NCI-H128 (cell line): Measurements from ENCODE around the gene ACAT2.
A peak's percentile ranks its signal among the peaks of the same experiment; 100 is the strongest.
"Not testable (repeated sequence)": the region's sequence is repeated elsewhere in the genome, so short reads cannot be mapped to it uniquely, and the experiment has no call there.

Source experiments
- DNase-seq: peaks from one replicate; lab custom pipeline; 2025; ENCODE audit not compliant: unreplicated experiment; lab: John Stamatoyannopoulos, UW

ACAT2 gene

DNA sequence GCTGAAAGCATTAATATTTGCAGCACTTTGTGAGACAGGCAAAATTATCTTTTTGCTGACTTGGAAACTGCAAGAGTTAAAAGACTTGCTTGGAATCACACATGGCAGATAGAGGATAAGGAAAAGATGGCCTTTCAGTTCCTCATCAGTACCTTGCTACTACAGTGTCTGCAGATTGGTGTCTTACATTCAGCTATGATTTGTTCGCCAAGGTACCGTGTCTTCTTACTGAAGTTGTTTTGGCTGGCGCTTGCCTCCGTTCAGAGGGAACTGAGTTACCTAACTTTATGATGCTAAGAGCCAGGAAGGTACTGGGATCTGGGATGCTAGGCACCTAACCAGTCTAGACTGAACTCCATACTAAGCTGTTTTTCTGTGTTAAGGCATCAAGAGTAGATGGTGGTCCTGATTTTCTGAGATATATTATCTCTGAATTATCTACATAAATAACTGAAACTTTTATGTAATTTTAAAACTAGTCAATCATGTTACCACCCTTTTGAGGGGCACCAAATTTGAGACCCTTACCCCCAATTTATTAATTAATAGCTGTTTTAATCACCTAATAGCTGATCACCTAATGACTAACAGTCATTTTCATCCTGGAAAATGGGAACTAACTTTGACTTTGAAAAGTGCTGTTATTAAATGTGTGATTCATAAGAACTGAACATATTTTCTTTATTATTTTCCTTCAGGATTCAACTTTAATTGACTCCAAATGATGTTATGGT lies 32.1 kb upstream of the ACAT2 start:
- no peak for DNase-seq

- no peak for DNase-seq
Observed at GRCh38 chr6:159730332-159730676, 31.5 kb upstream of the ACAT2 start.

DNA sequence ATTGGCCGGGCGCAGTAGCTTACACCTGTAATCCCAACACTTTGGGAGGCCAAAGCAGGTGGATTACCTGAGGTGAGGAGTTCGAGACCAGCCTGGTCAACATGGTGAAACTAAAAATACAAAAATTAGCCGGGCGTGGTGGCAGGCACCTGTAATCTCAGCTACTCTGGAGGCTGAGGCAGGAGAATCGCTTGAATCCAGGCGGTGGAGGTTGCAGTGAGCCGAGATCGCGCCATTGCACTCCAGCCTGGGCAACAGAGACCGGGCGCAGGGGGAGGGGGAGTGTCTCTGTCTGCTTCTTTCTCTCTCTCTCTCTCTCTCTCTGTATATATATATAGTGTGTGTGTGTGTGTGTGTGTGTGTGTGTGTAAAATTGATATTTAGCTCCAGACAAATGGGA lies 29.3 kb upstream of the ACAT2 start:
- not testable (repeated sequence) for DNase-seq

DNA sequence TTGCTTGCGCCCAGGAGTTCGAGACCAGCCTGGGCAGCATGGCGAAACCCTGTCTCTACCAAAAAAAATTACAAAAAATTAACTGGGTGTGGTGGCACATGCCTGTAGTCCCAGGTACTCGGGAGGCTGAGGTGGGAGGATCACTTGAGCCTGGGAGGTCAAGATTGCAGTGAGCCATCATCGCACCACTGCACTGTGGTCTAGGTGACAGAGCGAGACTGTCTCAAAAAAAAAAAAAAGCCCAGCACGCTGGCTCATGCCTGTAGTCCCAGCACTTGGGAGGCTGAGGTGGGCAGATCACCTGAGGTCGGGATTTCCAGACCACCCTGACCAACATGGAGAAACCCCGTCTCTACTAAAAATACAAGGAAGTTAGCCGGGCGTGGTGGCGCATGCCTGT lies 28.4 kb upstream of the ACAT2 start:
- not testable (repeated sequence) for DNase-seq

GRCh38 chr6:159736908-159737307 lies 24.9 kb upstream of the ACAT2 start:
- no peak for DNase-seq

DNA sequence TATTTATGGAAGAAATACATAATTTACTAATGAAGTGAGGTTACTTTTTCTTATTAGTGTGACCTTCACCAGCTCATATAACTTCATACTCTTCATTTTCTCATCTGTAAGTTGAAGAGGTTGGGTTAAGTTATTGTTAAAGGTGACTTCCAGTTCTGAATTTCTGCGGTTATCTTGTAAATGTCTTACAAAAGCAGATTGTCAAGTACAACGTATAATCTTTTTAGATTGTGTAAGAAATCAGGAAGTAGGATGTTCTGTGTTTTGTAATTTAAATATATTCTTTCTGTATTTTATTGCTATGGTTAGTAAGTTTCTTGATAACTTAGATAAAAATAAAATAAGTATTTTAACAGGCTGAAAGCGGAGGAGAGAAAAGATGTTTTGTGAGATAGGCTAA lies 22.5 kb upstream of the ACAT2 start:
- DNase-seq = no peak

- no peak for DNase-seq
Observed at GRCh38 chr6:159742165-159742564, 19.7 kb upstream of the ACAT2 start.

DNA sequence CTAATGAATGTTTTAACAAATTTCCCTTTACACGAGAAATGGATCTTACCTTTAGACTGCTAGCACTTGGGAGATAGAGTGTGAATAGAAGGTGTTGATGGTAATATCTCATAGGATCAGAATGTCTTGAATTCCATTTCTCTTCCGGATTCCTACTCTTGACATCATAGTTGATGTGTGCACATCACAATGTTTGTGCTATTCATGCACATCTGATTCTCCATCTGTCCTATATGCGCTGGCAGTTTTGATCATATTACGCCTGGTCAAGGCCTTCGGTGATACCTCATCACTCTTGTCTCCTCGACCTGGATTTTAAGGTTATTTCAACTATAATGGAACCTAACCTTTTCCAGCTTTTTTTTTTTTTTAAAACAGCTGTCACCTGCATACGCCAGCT lies 16.8 kb upstream of the ACAT2 start:
- no peak for DNase-seq

DNA sequence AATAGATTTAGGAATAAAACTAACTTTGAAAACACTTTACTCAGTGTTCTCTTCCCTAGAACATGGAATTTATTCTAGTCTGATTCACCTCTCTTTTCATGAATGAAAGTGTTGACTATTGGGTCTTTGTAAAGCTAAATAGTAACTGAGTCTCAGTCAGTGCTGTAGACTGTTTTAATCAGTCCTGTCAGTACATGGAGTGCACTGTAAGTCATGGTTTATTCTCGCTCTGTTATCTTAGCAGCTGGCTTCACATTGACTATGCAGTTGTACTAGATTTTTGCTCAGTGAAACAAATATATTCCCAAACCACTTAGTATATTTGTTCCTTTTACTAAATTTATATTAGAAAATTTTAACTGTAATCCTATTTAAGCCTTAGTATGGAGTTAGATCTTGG lies 15.1 kb upstream of the ACAT2 start:
- no peak for DNase-seq

DNA sequence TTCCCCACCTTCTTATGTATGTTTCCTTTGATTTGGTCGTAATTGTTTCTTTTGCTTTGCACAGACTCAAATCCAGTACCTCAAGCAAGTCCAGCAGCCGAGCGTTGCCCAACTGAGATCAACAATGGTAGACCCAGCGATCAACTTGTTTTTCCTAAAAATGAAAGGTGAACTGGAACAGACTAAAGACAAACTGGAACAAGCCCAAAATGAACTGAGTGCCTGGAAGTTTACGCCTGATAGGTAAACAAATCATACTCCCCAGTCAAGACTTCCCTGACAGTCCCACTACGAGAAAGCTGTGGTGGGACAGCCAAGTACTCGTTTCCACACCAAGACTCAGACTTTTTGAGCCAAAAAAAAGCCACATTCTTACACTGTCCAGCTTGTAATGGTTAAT lies 13.7 kb upstream of the ACAT2 start:
- not testable (repeated sequence) for DNase-seq

GRCh38 chr6:159751448-159751847 lies 10.4 kb upstream of the ACAT2 start:
- no peak for DNase-seq

GRCh38 chr6:159753081-159753872 lies 8.6 kb upstream of the ACAT2 start:
- DNase-seq = no peak

DNA sequence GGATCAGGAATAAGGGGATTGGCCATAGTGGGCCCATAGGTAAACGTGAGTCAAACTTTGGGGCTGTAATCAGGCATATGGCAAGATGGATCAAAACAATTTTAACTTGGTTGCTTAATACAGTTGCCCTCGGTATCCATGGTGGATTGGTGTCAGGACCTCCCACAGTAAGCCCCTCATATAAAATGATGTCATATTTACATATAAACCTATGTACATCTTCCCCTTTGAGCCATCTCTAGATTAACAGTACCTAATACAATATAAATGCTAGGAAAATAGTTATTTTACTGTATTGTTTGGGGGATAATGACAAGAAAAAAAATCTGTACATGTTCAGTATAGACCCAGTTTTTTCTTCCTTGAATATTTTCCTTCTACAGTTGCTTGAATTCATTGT lies 7.4 kb upstream of the ACAT2 start:
- DNase-seq = no peak

DNA sequence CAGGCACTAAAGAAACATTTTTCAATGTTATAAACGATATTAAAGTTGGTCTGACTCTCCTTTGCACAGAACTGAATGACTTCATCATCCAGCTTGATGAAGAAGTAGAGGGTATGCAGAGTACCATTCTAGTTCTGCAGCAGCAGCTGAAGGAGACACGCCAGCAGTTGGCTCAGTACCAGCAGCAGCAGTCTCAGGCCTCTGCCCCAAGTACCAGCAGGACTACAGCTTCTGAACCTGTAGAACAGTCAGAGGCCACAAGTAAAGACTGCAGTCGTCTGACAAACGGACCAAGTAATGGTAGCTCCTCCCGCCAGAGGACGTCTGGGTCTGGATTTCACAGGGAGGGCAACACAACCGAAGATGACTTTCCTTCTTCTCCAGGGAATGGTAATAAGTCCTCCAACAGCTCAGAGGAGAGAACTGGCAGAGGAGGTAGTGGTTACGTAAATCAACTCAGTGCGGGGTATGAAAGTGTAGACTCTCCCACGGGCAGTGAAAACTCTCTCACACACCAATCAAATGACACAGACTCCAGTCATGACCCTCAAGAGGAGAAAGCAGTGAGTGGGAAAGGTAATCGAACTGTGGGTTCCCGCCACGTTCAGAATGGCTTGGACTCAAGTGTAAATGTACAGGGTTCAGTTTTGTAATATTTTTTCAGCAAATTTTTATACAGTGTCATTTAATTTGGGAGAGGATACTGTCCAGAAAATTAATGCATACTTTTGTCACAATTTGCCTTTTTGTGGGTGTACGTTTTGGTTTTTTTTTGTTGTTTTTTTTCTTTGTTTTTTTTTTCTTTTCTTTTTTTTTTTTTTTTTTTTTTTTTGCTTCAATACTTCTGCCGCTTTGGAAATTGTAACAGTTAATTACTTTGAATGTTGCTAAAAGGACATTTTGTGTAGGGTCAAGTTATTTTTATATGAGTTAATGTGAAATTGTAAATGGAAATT lies 6.6 kb upstream of the ACAT2 start:
- no peak for DNase-seq

DNA sequence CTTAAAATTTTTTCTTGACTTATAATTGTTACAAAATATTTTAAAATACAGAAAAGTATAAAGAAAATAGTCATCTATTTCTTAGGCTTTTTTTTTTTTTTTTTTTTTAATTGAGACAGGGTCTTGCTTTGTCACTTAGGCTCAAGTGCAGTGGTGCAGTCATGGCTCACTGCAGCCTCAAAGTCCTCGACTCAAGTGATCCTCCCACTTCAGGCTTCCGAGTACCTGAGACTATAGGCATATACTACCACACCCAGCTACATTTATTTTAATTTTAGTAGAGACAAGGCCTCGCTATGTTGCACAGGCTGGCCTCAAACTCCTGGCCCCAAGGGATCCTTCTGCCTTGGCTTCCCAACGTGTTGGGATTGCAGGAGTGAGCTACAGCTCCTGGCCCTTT lies 5.3 kb upstream of the ACAT2 start:
- peak; percentile 2 for DNase-seq

- no peak for DNase-seq
Observed at GRCh38 chr6:159758031-159759001, 3.5 kb upstream of the ACAT2 start.

DNA sequence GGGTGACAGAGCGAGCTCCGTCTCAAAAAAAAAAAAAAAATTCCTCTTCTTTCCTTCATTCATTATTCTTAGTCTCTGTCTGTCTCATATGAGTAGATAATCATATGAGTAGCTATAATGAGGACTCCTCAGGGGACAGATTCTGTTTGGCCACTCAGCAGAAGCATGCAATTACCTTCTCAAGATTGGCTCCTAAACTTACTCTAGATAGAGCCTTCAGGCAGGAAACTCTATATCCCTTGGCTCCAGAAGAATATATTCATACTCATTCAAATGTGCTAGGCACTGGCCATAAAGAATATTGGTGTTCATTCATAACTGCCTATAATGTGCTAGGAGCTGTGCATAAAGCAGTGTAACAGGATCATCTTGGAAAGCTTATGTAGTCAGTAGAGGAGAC lies 2.2 kb upstream of the ACAT2 start:
- DNase-seq = no peak

GRCh38 chr6:159760602-159761057 lies 1.2 kb upstream of the ACAT2 start:
- DNase-seq = no peak

DNA sequence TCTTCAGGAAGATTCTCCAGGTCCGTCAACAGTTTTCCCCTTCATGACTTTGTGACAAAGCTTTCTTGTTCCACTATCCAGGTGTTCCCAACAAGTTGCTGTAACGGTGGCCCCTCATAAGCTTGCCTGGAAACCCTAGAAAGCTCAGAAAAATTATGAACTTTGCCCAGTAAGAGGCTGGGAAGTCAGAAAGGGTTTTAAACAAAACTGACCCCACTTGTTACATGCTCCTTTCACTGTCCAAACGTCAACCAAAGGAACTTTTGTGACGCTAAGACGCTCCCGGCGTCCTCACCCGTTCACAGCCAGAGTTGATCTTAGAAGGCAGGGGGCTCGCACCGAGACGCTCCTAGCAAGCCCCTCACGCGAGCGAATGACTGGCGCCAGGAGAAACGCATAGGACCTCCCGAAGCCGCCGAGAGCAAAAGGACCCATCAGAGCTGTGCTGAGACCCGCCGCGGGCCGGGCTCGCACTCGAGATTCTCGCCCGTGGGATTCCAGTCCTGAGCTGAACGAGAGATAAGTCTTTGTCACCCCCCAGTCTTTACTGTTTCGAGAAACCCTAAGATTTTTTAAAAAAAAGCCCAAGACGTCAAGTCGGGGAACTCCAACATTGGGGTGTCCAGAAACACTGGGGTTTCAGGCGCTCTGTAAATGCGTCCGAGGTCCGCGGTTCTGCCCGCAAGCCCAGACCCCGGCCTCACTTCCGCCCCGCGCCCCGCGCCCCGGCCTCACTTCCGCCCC lies 544 bp upstream of the ACAT2 start:
- peak; percentile 1 for DNase-seq
